Fibroblast of lung (primary cell): ENCODE measurements around the gene NPIPB9.
"Not testable (repeated sequence)": the region's sequence is repeated elsewhere in the genome, so short reads cannot be mapped to it uniquely, and the experiment has no call there.

Source experiments
- CTCF ChIP-seq, 2 donors: IDR thresholded peaks in 1 of 2; conservative IDR thresholded peaks in 1 of 2; 1 replicate in 1 of 2; 2 replicates in 1 of 2; pipeline ENCODE4 v1.5.1; 2011 to 2012; ENCODE audit warnings: low read length in 2 of 2, control low read depth in 1 of 2, inconsistent platforms in 1 of 2, low read depth in 1 of 2, mild to moderate bottlenecking in 1 of 2
- EZH2 ChIP-seq: IDR thresholded peaks from 2 replicates; pipeline ENCODE4 v1.5.1; 2012; ENCODE audit warnings: low read length, control low read depth, mild to moderate bottlenecking; ENCODE audit errors: missing control alignments

GRCh38 chr16:28739787-28740186, 11.8 kb upstream of the NPIPB9 start:
- TF ChIP-seq CTCF (conservative IDR thresholded peaks at IDR 0.05 in 1 of 2, IDR thresholded peaks at IDR 0.05 in 1 of 2; ENCODE audit: low read depth in 1 of 2, low read length in 2 of 2); EZH2: not testable (repeated sequence)
